Activated CD8-positive, alpha-beta memory T cell treated with anti-CD3 and anti-CD28 coated beads, Interleukin-2, amount 50 U/mL, for 24 hours (primary cell): ENCODE measurements around the gene HTR1E.
"Not testable (repeated sequence)": the region's sequence is repeated elsewhere in the genome, so short reads cannot be mapped to it uniquely, and the experiment has no call there.

Experiments
- DNase-seq: peaks from one replicate; pipeline ENCODE4 v3.0.0-alpha.2; 2020; ENCODE audit errors: extremely low read depth

Gene HTR1E

DNA sequence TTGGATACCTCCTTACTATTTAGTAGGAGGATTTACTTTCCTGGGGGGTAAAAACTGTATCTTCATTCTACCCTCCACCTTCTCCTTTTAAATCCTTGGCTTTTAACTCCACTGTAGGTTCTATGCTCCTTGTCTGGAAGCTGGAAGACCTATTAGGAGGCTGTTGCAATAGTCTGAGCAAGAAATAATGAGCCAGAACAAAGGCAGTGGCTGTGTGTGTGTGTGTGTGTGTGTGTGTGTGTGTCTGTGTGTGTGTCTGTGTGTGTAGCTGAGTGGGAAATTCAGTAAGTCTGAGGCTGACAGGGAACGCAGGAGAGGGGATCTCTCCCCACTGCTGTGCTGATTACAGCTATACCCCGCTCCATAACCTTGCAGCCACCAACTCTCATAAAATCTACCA, 35.8 kb downstream of the HTR1E start:
- DNase-seq: no peak

DNA sequence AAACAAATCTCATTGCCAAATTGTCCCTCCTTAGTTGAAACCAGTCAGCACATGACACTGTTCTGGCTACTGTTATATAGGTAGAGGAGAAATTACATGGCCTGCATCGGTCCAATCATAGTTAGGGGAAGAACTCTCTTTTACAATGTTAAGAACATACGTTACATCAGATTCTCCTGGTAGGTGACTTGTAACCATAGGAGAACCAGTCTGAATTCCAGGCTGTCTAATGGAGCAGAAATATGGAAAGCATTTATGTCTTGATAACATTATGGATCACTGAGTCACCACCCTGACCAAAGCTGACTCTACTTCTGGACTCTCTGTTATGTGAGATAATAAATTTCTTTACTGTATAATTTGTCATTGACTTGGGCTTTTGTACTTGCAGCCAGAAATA, 40.9 kb downstream of the HTR1E start:
- DNase-seq: no peak

DNA sequence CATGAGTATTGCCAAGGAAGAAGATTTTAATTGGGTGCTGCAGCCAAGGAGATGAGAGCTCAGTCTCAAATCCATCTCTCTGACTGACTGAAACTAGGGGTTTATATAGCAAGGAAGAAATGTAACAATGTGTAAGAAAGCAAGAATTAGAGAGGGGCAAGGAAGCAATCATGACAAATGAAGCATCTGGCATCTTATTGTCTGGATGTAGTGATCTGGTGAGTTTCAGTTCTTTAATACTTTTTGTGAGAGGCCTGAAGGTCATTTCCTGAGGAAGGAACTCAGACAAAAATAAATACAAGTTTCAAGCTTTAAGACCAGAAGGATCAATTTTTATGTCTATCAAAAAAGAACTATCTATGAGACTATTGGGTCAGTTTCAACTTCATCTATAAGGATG, 64.2 kb downstream of the HTR1E start:
- DNase-seq: no peak

DNA sequence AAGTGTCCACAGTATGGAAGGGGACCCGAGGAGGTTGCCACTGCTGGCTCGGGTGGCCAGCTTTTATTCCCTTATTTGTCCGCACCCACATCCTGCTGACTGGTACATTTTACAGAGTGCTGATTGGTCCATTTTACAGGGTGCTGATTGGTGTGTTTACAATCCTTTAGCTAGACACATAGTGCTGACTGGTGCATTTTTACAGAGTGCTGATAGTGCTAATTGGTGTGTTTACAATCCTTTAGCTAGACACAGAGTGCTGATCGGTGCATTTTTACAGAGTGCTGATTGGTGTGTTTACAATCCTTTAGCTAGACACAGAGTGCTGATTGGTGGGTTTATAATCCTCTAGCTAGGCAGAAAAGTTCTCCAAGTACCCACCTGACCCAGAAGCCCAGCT, 65.1 kb downstream of the HTR1E start:
- not testable (repeated sequence) for DNase-seq

DNA sequence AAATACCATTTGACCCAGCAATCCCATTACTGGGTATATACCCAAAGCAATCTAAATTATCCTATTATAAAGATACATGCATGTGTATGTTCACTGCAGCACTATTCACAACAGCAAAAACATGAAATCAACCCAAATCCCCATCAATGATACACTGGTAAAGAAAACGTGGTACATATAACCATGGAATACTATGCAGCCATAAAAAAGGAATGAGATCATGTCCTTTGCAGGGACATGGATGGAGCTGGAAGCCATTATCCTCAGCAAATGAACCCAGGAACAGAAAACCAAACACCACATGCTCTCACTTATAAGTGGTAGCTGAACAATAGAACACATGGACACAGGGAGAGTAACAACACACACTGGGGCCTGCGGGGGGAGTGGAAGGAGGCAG, 69.2 kb downstream of the HTR1E start:
- not testable (repeated sequence) for DNase-seq

DNA sequence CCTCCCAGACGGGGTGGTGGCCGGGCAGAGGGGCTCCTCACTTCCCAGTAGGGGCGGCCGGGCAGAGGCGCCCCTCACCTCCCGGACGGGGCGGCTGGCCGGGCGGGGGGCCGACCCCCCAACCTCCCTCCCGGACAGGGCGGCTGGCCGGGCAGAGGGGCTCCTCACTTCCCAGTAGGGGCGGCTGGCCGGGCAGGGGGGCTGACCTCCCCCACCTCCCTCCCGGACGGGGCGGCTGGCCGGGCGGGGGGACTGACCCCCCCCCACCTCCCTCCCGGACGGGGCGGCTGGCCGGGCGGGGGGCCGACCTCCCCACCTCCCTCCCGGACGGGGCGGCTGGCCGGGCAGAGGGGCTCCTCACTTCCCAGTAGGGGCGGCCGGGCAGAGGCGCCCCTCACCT, 72.3 kb downstream of the HTR1E start:
- not testable (repeated sequence) for DNase-seq

DNA sequence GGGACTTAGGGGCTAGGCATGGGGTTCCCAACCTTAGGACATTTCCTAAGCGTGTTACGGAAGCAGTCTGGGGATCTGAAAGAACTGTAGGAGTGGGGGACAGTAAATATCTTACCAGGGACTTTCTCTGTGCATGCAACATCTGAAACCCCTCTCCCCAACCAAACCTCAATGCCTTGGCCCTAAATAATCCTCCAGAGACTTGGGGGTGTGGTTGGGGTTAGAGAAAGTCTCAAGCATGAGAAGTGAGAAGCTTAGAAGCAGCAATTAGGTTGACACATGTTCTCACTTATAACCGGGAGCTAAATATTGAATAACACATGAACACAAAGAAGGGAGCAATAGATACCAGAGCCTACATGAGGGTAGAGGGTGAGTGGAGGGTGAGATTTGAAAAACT, 74.7 kb downstream of the HTR1E start:
- no peak for DNase-seq

DNA sequence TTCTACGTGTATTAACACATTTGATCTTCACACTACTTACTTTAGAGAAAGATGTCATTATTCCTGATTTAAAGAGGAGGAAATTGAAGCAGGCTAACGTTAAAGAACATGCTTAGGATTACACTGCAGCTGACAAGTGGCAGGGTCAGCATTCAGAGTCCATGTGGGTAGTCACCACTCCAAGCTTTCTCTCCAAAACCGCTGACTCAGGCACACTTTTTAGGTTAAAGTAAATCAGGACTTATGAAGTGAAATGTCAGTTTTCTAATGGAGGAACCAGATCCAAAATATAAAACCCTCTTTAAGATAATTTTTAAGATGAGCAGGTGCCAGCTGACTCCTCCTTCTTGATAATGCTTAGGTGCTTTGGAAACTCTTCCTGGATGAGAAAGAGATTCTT, 75.4 kb downstream of the HTR1E start:
- DNase-seq: no peak

DNA sequence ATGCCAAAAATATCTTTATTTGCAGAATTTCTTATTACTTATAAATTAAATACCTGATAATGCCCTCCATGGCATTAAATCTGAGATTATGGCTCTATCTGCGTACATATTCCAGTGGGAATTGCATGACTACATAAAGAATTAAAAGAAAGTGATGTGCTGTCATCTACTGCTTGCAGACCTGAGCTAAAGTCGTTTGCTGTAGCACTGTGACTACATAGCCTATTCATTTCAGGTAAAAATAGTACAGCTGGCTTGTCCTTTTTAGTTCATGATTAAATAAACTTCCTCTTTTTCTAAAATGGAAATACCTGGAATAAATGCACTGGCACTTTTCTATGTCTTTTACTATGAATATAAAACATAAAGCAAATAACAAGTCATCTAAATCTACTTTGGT, 79.4 kb downstream of the HTR1E start:
- no peak for DNase-seq

DNA sequence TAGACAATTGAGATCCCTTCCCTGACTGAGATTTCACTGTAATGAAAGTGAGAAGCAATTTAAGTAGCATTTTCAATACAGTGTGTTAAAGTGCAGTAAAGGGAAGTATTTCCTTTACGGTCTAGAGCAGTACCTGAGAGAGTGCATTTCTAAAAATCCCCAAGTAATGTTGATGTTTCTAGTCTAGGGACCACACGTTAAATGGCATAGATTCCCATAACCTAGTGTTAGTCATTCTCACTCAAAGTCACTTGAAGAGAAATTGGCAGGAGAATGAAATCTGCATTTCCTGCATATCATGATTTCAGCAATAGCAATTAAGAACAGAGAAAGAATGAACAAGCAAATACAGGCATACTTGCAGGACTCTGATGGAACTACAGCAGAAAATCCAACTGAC, 89.7 kb downstream of the HTR1E start:
- DNase-seq: no peak

DNA sequence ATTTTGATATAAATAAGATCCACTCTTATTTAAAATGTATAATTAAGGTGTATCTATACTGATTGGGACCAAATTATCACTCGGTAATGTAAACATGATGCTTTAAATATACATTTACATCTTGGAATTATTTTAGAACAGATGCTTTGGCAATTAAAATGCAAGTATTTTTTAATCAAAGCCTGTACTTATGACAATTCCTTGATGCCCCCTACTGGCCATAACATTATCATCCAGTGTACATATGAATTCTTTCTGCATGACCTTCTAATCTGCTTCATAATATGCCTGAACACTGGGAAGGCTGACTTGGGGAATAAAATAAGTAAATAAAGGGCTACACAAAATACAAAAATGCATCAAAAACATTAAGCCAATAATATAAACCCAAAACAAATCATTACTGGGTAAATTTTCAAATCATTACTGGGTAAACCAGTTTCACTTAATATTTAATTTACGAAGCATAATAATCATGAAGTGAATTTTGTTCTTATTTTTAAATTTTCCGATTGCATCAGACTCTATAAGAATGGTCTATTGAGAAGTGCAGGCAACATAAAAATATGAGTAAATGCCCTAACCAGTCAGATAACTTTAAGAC, 92.5 kb downstream of the HTR1E start:
- no peak for DNase-seq

DNA sequence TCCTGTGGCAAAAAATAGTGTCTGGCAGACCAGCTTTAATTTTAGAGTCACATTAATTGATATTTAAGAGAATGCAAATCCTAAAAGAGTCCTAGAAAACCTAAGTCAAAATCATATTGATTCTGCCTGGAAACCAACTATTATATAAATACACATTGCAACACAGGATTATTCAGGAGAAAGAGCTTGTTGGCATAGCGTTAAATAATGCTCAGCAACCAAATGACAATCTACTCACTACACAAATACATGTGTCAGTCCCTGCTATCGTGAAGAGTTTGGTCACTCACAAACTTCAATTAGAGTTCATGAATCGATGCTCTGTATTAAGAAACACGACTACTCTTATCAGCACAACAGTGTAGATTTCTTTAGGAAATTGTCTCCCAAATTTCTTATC, 103.4 kb downstream of the HTR1E start:
- no peak for DNase-seq

DNA sequence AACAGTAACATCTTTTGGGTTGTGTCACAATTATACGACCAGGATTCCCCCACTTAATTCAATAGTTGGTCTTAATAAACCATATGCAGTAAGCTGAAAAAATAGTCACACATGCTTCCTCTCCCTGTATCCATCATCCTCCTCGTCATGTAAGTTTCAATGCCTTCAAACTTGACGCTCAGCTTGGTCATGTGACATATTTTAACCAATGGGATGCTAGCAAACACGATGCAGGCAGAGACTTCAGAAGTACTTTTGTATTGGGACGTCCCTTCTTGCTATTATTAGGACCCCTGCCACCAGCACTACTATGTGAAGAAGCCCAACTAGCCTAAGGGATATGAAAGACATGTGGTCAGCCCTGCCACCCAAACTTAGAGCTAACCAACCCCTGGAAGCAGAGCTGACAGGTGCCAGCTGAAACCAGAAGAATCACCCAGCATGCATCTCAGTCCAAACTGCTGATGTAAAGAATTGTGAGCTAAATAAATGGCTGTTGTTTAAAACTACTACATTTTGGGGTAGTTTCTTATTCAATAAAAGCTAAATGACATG, 108.3 kb downstream of the HTR1E start:
- no peak for DNase-seq

DNA sequence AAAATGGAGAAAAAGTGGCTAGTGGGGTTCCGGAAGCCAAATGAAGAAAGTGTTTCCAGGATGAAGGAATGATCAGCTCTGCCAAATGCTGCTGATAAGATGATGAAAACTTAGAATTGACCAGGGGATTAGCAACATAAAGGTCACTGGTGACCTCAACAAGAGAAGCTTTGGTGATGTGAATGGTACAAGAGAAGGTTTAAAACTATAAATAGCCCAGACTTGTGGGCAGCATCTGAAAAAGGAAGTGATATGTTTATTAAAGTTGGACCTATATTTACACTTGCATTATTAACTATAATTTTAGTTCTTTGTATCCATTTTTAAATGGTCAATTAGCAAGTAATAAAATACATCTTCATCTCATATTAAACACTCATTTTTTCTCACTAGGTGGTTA, 112.5 kb downstream of the HTR1E start:
- DNase-seq: no peak

DNA sequence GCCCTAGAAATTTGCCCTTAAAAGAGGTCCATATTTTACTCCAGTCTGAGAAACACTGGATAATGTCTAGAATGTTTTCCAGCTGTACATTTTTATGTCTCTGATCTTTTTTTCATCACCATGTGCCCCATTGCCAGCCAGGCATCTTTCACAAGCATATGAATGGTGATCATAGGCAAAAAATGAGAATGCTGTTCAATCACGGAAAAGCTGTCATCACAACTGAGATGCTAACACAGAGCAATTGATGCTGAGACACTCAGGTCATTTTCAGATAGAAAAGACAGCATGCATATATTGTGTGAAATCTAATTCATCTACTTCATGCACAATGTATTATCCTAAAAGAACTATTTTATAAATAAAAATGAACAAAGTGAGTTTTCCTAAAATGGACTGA, 116.0 kb downstream of the HTR1E start:
- DNase-seq: no peak

DNA sequence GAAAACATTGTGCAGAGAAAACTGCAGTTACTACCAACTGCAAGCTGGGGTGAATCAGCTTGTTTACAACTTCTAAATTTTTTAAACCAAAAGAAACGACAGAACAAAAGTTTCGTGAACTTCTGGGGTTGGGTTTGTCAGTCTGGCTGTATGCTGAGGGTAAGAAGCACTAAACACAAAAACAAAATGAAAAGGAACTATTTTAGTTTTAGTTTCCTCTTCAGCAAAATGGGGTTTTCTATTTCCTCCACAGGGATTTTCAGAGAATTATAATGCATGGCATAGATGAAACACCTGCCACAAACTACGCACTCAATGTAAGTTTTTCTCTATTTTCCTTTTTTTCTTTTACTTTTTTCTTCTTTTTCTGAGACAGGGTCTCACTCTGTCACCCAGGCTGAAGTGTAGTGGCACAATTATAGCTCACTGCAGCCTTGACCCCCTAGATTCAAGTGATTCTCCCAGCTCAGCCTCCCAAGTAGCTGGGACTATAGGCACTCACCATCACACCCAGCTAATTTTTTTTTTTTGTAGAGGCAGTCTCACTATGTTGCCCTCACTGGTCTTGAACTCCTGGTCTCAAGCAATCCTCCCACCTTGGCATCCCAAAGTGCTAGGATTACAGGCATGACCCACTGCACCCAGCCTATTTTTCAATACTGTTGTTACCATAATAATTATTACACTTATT, 117.0 kb downstream of the HTR1E start:
- DNase-seq: no peak

DNA sequence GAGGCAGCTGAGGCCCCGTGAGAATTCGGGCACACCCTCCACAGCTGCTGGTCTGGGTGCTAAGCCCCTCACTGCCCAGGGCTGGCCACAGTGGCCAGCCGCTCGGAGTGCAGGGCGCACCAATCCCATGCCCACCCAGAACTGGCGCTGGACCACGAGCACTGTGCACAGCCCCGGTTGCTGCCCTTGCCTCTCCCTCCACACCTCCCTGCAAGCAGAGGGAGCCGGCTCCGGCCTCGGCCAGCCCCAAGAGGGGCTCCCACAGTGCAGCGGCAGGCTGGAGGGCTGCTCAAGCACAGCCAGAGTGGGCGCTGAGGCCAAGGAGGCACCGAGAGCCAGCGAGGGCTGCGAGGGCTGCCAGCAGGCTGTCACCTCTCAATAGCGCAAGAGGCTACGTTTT, 122.6 kb downstream of the HTR1E start:
- no peak for DNase-seq

DNA sequence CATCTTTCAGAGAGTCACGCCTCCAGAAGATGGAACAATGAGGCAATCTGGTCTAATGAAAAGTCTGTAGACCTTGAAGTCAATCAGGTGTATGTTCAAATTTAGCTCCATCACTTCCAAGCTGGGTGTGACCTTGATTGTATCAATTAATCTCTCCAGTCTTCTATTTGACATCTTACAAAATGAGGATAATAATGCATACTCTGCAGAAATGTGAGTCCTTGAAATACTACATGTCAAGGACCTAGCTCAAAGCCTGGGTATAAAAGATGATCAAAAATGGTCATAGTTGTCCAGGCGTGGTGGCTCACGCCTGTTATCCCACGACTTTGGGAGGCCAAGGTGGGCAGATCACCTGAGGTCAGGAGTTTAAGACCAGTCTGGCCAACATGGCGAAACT, 127.8 kb downstream of the HTR1E start:
- no peak for DNase-seq
